H1 (cell line): ENCODE results near the gene UBE3C. TPM values are rescaled to one million over a fixed set of nuclear protein-coding genes. Genes with fewer than 3 reads are reported as not detected.

Experiments
- CTCF ChIA-PET: fragments of 300-600 bp; sonication (Branson Sonifier 250); formaldehyde crosslinking; loops from one replicate; lab custom pipeline; 2021; ENCODE audit not compliant: partially characterized antibody; lab: Charles Lee
- POLR2A ChIA-PET: fragments of 300-600 bp; sonication (Branson Sonifier 250); formaldehyde crosslinking; loops from one replicate; lab custom pipeline; 2021; ENCODE audit warnings: inconsistent platforms; ENCODE audit not compliant: partially characterized antibody; lab: Charles Lee
- DNase-seq, 2 experiments: peaks; one replicate each; pipeline versions ENCODE4 v3.0.0 to v3.0.0-alpha.2; 2010 to 2022; ENCODE audit warnings: low spot score in 2 of 2, low read depth in 1 of 2, mixed read lengths in 1 of 2
- FAIRE-seq: peaks from 2 replicates; lab custom pipeline; 2011; peaks lifted over from hg19 to GRCh38; lab: Jason Lieb, UNC
- H2AFZ ChIP-seq: 2 replicates; pipeline ENCODE4 v1.8.1; 2012; ENCODE audit warnings: low read length, inconsistent platforms
- H2AK5ac ChIP-seq: 2 replicates; pipeline ENCODE4 v1.6.1; 2013; ENCODE audit warnings: low read depth, low read length
- H2BK120ac ChIP-seq: replicated peaks from 2 replicates; pipeline ENCODE3; 2013; ENCODE audit warnings: low read depth, low read length, inconsistent platforms
- H2BK12ac ChIP-seq: 2 replicates; pipeline ENCODE4 v1.6.1; 2013; ENCODE audit warnings: low read depth, low read length
- H2BK15ac ChIP-seq: 2 replicates; pipeline ENCODE4 v1.6.1; 2013; ENCODE audit warnings: low read length
- H2BK20ac ChIP-seq: 2 replicates; pipeline ENCODE4 v1.6.1; 2013; ENCODE audit warnings: low read length
- H2BK5ac ChIP-seq: 2 replicates; pipeline ENCODE4 v1.6.1; 2013; ENCODE audit warnings: low read depth, low read length
- H3K14ac ChIP-seq: 2 replicates; pipeline ENCODE4 v1.6.1; 2013; ENCODE audit warnings: inconsistent platforms; ENCODE audit not compliant: insufficient read length
- H3K18ac ChIP-seq: 2 replicates; pipeline ENCODE4 v1.6.1; 2013; ENCODE audit warnings: low read length; ENCODE audit errors: extremely low read depth
- H3K23ac ChIP-seq: 2 replicates; pipeline ENCODE4 v1.6.1; 2013; ENCODE audit warnings: inconsistent platforms; ENCODE audit not compliant: insufficient read length
- H3K23me2 ChIP-seq: 2 replicates; pipeline ENCODE4 v1.6.1; 2013; ENCODE audit warnings: low read depth, low read length
- H3K27ac ChIP-seq: 2 replicates; pipeline ENCODE4 v1.6.1; 2011; ENCODE audit warnings: low read depth, low read length, inconsistent platforms
- H3K27me3 ChIP-seq, 4 experiments: replicated peaks in 1 of 4; 1 replicate in 1 of 4; 2 replicates in 3 of 4; pipeline versions ENCODE4 v1.6.1 to v1.8.1; 2011 to 2013; ENCODE audit warnings: low read length in 3 of 4, mild to moderate bottlenecking in 3 of 4, inconsistent platforms in 2 of 4, mixed read lengths in 2 of 4, moderate library complexity in 1 of 4; ENCODE audit not compliant: control insufficient read depth in 3 of 4, insufficient read depth in 3 of 4; ENCODE audit errors: extremely low read depth in 1 of 4
- H3K36me3 ChIP-seq, 4 experiments: 2 replicates each; pipeline versions ENCODE4 v1.6.1 to v1.8.1; 2011 to 2013; ENCODE audit warnings: mild to moderate bottlenecking in 4 of 4, low read length in 3 of 4, moderate library complexity in 2 of 4, control low read depth in 1 of 4, inconsistent platforms in 1 of 4; ENCODE audit not compliant: insufficient read depth in 4 of 4, control insufficient read depth in 2 of 4
- H3K4ac ChIP-seq: replicated peaks from 2 replicates; pipeline ENCODE3; 2013; ENCODE audit warnings: low read length, low read depth, mixed read lengths, inconsistent platforms; ENCODE audit not compliant: insufficient read length
- H3K4me1 ChIP-seq, 4 experiments: replicated peaks in 1 of 4; 1 replicate in 1 of 4; 2 replicates in 3 of 4; pipeline versions ENCODE4 v1.6.1 to v1.8.1; 2011 to 2013; ENCODE audit warnings: low read length in 3 of 4, inconsistent platforms in 2 of 4, mixed read lengths in 1 of 4; ENCODE audit not compliant: insufficient read depth in 4 of 4, control insufficient read depth in 3 of 4
- H3K4me2 ChIP-seq, 2 experiments: 2 replicates each; pipeline versions ENCODE4 v1.6.1 to v1.8.1; 2011 to 2013; ENCODE audit warnings: low read depth in 2 of 2, low read length in 2 of 2, control low read depth in 1 of 2, inconsistent platforms in 1 of 2, mild to moderate bottlenecking in 1 of 2; ENCODE audit not compliant: insufficient read depth in 1 of 2
- H3K4me3 ChIP-seq, 4 experiments: fragments of 200-600, 300-600 bp in 1 of 4; sonication (generic), shearing (Covaris generic), sonication (Bioruptor Twin) in 1 of 4; 2 replicates each; pipeline versions ENCODE4 v1.5.1 to v1.8.1; 2011 to 2016; ENCODE audit warnings: low read length in 4 of 4, low read depth in 3 of 4, control low read depth in 2 of 4, inconsistent platforms in 2 of 4, mild to moderate bottlenecking in 2 of 4, mixed read lengths in 1 of 4, moderate library complexity in 1 of 4; ENCODE audit not compliant: insufficient read depth in 2 of 4; ENCODE audit errors: extremely low read depth in 1 of 4
- H3K56ac ChIP-seq: replicated peaks from 2 replicates; pipeline ENCODE3; 2013; ENCODE audit warnings: low read depth, mild to moderate bottlenecking, mixed read lengths, low read length, inconsistent platforms; ENCODE audit not compliant: insufficient read length
- H3K79me1 ChIP-seq: 2 replicates; pipeline ENCODE4 v1.6.1; 2013; ENCODE audit warnings: low read depth, low read length, control low read depth
- H3K79me2 ChIP-seq, 2 experiments: 2 replicates each; pipeline versions ENCODE4 v1.6.1 to v1.8.1; 2012 to 2013; ENCODE audit warnings: low read length in 2 of 2, mild to moderate bottlenecking in 2 of 2, inconsistent platforms in 1 of 2; ENCODE audit not compliant: insufficient read depth in 2 of 2, control insufficient read depth in 1 of 2
- H3K9ac ChIP-seq, 4 experiments: replicated peaks in 1 of 4; 1 replicate in 1 of 4; 2 replicates in 3 of 4; pipeline versions ENCODE4 v1.6.1 to v1.8.1; 2011 to 2013; ENCODE audit warnings: low read depth in 3 of 4, low read length in 3 of 4, control low read depth in 2 of 4, mild to moderate bottlenecking in 2 of 4, moderate library complexity in 2 of 4, inconsistent platforms in 1 of 4; ENCODE audit errors: extremely low read depth in 1 of 4
- H3K9me3 ChIP-seq, 2 experiments: 2 replicates each; pipeline versions ENCODE4 v1.6.1 to v1.8.1; 2012 to 2013; ENCODE audit warnings: mild to moderate bottlenecking in 2 of 2, moderate library complexity in 2 of 2, control low read depth in 1 of 2, inconsistent platforms in 1 of 2, low read depth in 1 of 2, low read length in 1 of 2, mixed read lengths in 1 of 2; ENCODE audit not compliant: insufficient read depth in 2 of 2
- H4K20me1 ChIP-seq, 2 experiments: replicated peaks in 1 of 2; 2 replicates each; pipeline versions ENCODE3 to v1.8.1; 2011 to 2013; ENCODE audit warnings: inconsistent platforms in 2 of 2, low read length in 2 of 2, mild to moderate bottlenecking in 1 of 2; ENCODE audit not compliant: insufficient read depth in 2 of 2, control insufficient read depth in 1 of 2
- H4K5ac ChIP-seq: 2 replicates; pipeline ENCODE4 v1.6.1; 2013; ENCODE audit warnings: low read length, low read depth, mixed read lengths, inconsistent platforms; ENCODE audit not compliant: insufficient read length
- H4K8ac ChIP-seq: 2 replicates; pipeline ENCODE4 v1.8.0; 2013; ENCODE audit warnings: mild to moderate bottlenecking, moderate library complexity, low read length, inconsistent platforms; ENCODE audit not compliant: insufficient read depth; ENCODE audit errors: extremely low read depth
- H4K91ac ChIP-seq: replicated peaks from 2 replicates; pipeline ENCODE3; 2013; ENCODE audit warnings: low read length, mixed read lengths, inconsistent platforms; ENCODE audit not compliant: insufficient read length
- EP300 ChIP-seq, 2 experiments: IDR thresholded peaks; 1 replicate in 1 of 2; 2 replicates in 1 of 2; pipeline ENCODE4 v1.6.1; 2011 to 2012; ENCODE audit warnings: low read depth in 2 of 2, low read length in 2 of 2, mild to moderate bottlenecking in 2 of 2, borderline replicate concordance in 1 of 2, inconsistent platforms in 1 of 2, moderate library complexity in 1 of 2
- EZH2 ChIP-seq: fragments of 200-600 bp; sonication (generic); IDR thresholded peaks from 2 replicates; pipeline ENCODE4 v1.7.1; 2012; ENCODE audit warnings: low read depth, mild to moderate bottlenecking, moderate library complexity, low read length, inconsistent platforms; ENCODE audit not compliant: severe bottlenecking
- GABPA ChIP-seq: IDR thresholded peaks from 2 replicates; pipeline ENCODE4 v1.6.1; 2011; ENCODE audit warnings: mild to moderate bottlenecking, low read length, moderate library complexity, borderline replicate concordance; ENCODE audit not compliant: insufficient read depth
- GTF2F1 ChIP-seq: IDR thresholded peaks from 2 replicates; pipeline ENCODE4 v1.6.1; 2012; ENCODE audit warnings: low read depth, low read length, improper control_type of control experiment, borderline replicate concordance
- HDAC2 ChIP-seq, 2 experiments: fragments of 300-600 bp in 1 of 2; sonication (generic) in 1 of 2; IDR thresholded peaks; 2 replicates each; pipeline ENCODE4 v1.6.1; 2011 to 2012; ENCODE audit warnings: low read depth in 2 of 2, low read length in 2 of 2, mild to moderate bottlenecking in 2 of 2, moderate library complexity in 2 of 2, borderline replicate concordance in 1 of 2, inconsistent platforms in 1 of 2
- JUN ChIP-seq: IDR thresholded peaks from 2 replicates; pipeline ENCODE4 v1.6.1; 2011; ENCODE audit warnings: low read depth, mild to moderate bottlenecking, improper control_type of control experiment, low read length
- KDM5A ChIP-seq: fragments of 200-600 bp; IDR thresholded peaks from 2 replicates; pipeline ENCODE4 v1.7.1; 2012; ENCODE audit warnings: mild to moderate bottlenecking, low read length, inconsistent platforms, mixed read lengths
- RBBP5 ChIP-seq: IDR thresholded peaks from 2 replicates; pipeline ENCODE4 v1.7.1; 2012; ENCODE audit warnings: low read depth, mild to moderate bottlenecking, inconsistent platforms, low read length, moderate library complexity, borderline replicate concordance
- SP4 ChIP-seq: IDR thresholded peaks from 2 replicates; pipeline ENCODE4 v1.6.1; 2012; ENCODE audit warnings: low read length, inconsistent platforms
- TAF1 ChIP-seq: IDR thresholded peaks from 2 replicates; pipeline ENCODE4 v1.6.1; 2011; ENCODE audit warnings: mild to moderate bottlenecking, low read depth, low read length
- YY1 ChIP-seq: IDR thresholded peaks from 2 replicates; pipeline ENCODE4 v1.6.1; 2011; ENCODE audit warnings: low read depth, mild to moderate bottlenecking, low read length
- WGBS, 2 experiments: shearing (Covaris generic) in 1 of 2; methylation state at CpG; one replicate each; pipeline versions ENCODE4 v1.1.6 to v1.1.7; 2013 to 2015; ENCODE audit warnings: low lambda C conversion rate in 2 of 2, mixed read lengths in 2 of 2, inconsistent platforms in 1 of 2, low coverage in 1 of 2, missing lambda C conversion rate in 1 of 2; ENCODE audit not compliant: insufficient replicate concordance in 2 of 2, insufficient coverage in 1 of 2, insufficient read length in 1 of 2; ENCODE audit errors: extremely low coverage in 1 of 2, missing lambda C conversion rate in 1 of 2; 5-methylcytosine and 5-hydroxymethylcytosine counted together
- polyA plus RNA-seq, 7 experiments: library from polyadenylated mRNA; depleted of rRNA in 3 of 7; stranded (reverse) in 5 of 7; unstranded in 2 of 7; fragments of >200 nt in 5 of 7; fragments of 200-250 nt in 2 of 7; gene quantifications; 1 replicate in 5 of 7; 2 replicates in 1 of 7; 4 replicates in 1 of 7; pipeline versions ENCODE4 v1.2.1 to v1.2.3, GENCODE V29; 2011 to 2013; ENCODE audit warnings: missing spikeins in 2 of 7, mixed read lengths in 2 of 7
- total RNA-seq: library from RNA; stranded (reverse); fragmentation: NEBNext Ultra II Directional; extraction: Animal tissue kit (Norgen Biotek cat#: 25700); gene quantifications from 2 replicates; pipeline ENCODE4 v1.2.1, GENCODE V29; 2021
- TF ChIP-seq, protein P1 (sequence below): IDR thresholded peaks from 2 replicates; pipeline ENCODE4 v1.6.1; 2012; ENCODE audit warnings: low read length, inconsistent platforms

Gene UBE3C
- total and polyA plus RNA-seq, 2 of the 8 experiments (the other 6 are each of a cell fraction or from before 2014, with no cell fraction given), result 32.0 to 54.1 TPM

DNA sequence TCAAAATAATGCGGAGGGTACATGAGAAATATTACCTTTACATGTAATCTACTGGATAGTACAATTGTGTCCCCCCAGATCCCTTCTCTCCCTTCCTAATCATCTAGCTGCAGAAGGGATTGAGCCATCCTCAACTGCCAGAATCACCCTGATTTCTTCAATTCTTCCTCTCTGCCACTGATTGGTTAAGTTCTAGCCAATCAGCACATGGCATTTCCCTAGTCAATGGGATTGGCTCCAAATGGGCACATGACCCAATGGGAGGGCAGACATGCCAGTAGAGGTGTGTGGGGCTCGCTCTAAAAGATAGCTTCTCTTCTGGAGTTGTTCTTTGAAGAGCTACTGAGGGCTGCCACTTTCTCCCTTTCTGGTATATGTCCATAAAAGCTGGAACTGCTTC, 20.9 kb upstream of the UBE3C start:
- Histone ChIP-seq H2AK5ac (no peak overlapping the region), H3K27ac (no peak overlapping the region), H4K20me1 (no peaks in the 10 kb centered on the region), H2BK12ac (no peak overlapping the region), H4K5ac (no peak overlapping the region), H2BK15ac (no peak overlapping the region), H2BK120ac (no peak overlapping the region), H3K36me3 (no peaks in the 10 kb centered on the region), H2BK20ac (no peak overlapping the region), H3K4me1 (peaks cover 0 to 1% (median 0%) of the 10 kb centered on the region in 4 experiments; a peak in 1 of 7 replicates), H3K27me3 (no peaks in the 10 kb centered on the region), H3K56ac (no peak overlapping the region), H3K79me1 (no peaks in the 10 kb centered on the region; the same call in 1 of the 2 replicates), H3K23me2 (no peaks in the 10 kb centered on the region), H3K4ac (no peak overlapping the region), H4K91ac (no peak overlapping the region), H2AFZ (no peak overlapping the region), H3K4me3 (no peak overlapping the region), H3K9me3 (peaks cover 0 to 4% of the 10 kb centered on the region in 2 experiments; a peak in 1 of 4 replicates), H4K8ac (no peak overlapping the region), H2BK5ac (no peak overlapping the region), H3K18ac (no peak overlapping the region), H3K23ac (no peak overlapping the region), H3K79me2 (no peaks in the 10 kb centered on the region), H3K14ac (no peak overlapping the region), H3K9ac (no peak overlapping the region), H3K4me2 (no peak overlapping the region)
- CTCF ChIA-PET, result no interaction called here
- FAIRE-seq (no peak), DNase-seq (no peak)
- 95% methylated on average over 2 of the region's 2 CpGs; no CpG with 5 or more reads in 1 of the 2 experiments for WGBS, 2 experiments
- POLR2A ChIA-PET, result no interaction called here
- no peak for TF ChIP-seq EP300 (IDR thresholded peaks at IDR 0.05; ENCODE audit: borderline replicate concordance in 1 of 2, low read depth in 2 of 2, low read length in 2 of 2)
- no peak for TF ChIP-seq HDAC2 (IDR thresholded peaks at IDR 0.05; ENCODE audit: borderline replicate concordance in 1 of 2, low read depth in 2 of 2, low read length in 2 of 2)
- no peak for TF ChIP-seq SP4
- no peak for TF ChIP-seq JUN
- no peak for TF ChIP-seq TAF1
- no peak for TF ChIP-seq GTF2F1
- no peak for TF ChIP-seq GABPA
- TF ChIP-seq EZH2, result no peak
- TF ChIP-seq, protein P1, sequence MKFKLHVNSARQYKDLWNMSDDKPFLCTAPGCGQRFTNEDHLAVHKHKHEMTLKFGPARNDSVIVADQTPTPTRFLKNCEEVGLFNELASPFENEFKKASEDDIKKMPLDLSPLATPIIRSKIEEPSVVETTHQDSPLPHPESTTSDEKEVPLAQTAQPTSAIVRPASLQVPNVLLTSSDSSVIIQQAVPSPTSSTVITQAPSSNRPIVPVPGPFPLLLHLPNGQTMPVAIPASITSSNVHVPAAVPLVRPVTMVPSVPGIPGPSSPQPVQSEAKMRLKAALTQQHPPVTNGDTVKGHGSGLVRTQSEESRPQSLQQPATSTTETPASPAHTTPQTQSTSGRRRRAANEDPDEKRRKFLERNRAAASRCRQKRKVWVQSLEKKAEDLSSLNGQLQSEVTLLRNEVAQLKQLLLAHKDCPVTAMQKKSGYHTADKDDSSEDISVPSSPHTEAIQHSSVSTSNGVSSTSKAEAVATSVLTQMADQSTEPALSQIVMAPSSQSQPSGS, result no peak
- no peak for TF ChIP-seq KDM5A
- no peak for TF ChIP-seq YY1
- no peak for TF ChIP-seq RBBP5
